ENCODE results near the gene MAP4K4.

DNA sequence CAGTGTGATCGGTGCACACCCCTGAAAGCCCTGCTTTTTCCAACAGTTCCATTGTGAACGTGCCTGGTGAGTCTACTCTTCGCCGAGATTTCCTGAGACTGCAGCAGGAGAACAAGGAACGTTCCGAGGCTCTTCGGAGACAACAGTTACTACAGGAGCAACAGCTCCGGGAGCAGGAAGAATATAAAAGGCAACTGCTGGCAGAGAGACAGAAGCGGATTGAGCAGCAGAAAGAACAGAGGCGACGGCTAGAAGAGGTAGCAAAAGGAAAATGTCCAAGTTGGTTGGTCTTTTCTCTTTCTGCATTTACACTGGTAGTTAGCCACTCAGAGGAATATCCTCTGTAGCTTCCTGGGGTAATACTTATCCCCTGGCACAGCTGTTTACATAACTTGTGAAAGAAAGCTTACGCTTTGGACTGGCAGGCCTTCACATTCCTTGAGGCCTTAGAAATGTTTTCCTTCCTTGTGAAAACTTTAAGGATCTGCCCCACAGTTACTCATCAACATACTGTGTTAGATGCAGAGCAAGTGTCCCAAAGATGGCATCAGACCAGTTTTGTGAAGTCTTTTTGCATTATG lies 146.6 kb downstream of the MAP4K4 start:
- TF ChIP-seq GATA2 (IDR thresholded peaks at IDR 0.05; ENCODE audit: low read depth, low read length): no peak
- no peak for TF ChIP-seq GATA3 (IDR thresholded peaks at IDR 0.05; ENCODE audit: low read depth, low read length)

Measured in SH-SY5Y (cell line).